ENCODE measurements around the gene EIF2S1. TPM values are rescaled to one million over a fixed set of nuclear protein-coding genes. Genes with fewer than 3 reads are reported as not detected.

Gene EIF2S1
- total RNA-seq, 1 experiment from 2014 or later, result 165 TPM

- no CpG with 5 or more reads among the region's 2 CpGs for WGBS (ENCODE audit: extremely low coverage, insufficient read length, low lambda C conversion rate)
- H3K27ac Mint-ChIP-seq, result no peak overlapping the region
- H3K27me3 Mint-ChIP-seq (ENCODE audit: low read depth), result peaks cover 2% of the 10 kb centered on the region
Observed at GRCh38 chr14:67396381-67396970, 36.3 kb downstream of the EIF2S1 start.

More at GRCh38 chr14:67396381-67396970, 36.3 kb downstream of the EIF2S1 start:
- no peak overlapping the region for H3K14ac ChIP-seq (ENCODE audit: insufficient read depth, low read length)
- H3K23me2 ChIP-seq (ENCODE audit: insufficient read length, low read depth, low read length, poor library complexity, severe bottlenecking), result no peaks in the 10 kb centered on the region
- no peak overlapping the region for H3K56ac ChIP-seq (ENCODE audit: insufficient read length, low read depth, low read length)
- no peak overlapping the region for H2BK5ac ChIP-seq (ENCODE audit: insufficient read length, low read length)
- no peaks in the 10 kb centered on the region for H3K79me2 ChIP-seq (ENCODE audit: insufficient read depth, low read length)
- H4K8ac ChIP-seq (replicated peaks; ENCODE audit: insufficient read length, low read depth, low read length), result no peak overlapping the region
- Mint-ChIP-seq H3K4me1 (peaks cover 5 to 6% of the 10 kb centered on the region in 2 experiments), H3K4me3 (no peak overlapping the region), H3K9me3 (no peaks in the 10 kb centered on the region), H3K36me3 (ENCODE audit: insufficient read depth in 1 of 3, low read depth in 3 of 3) (no peaks in the 10 kb centered on the region)
- no peak overlapping the region for H3K27ac ChIP-seq (ENCODE audit: insufficient read length, low read depth, low read length)
- no peak overlapping the region for H4K5ac ChIP-seq (ENCODE audit: insufficient read length, low read depth, low read length)
- H3K4me2 ChIP-seq (ENCODE audit: insufficient read depth, insufficient read length, low read length), result no peak overlapping the region
- H3K79me1 ChIP-seq (ENCODE audit: insufficient read depth, low read depth, low read length, poor library complexity, severe bottlenecking), result no peaks in the 10 kb centered on the region
- no peak overlapping the region for H3K4ac ChIP-seq (ENCODE audit: low read depth, low read length)
- no peaks in the 10 kb centered on the region for H3K27me3 ChIP-seq (ENCODE audit: insufficient read depth, low read length)
- H2AFZ ChIP-seq (ENCODE audit: low read length), result no peak overlapping the region
- H3K4me1 ChIP-seq (ENCODE audit: insufficient read depth, low read length), result no peaks in the 10 kb centered on the region; the same call in 1 of the 2 replicates
- H2BK20ac ChIP-seq (ENCODE audit: low read depth, low read length, poor library complexity, severe bottlenecking), result no peak overlapping the region
- H3K18ac ChIP-seq (ENCODE audit: insufficient read length, low read depth, low read length), result no peak overlapping the region
- H3K9me3 ChIP-seq (ENCODE audit: control insufficient read depth, low read depth, low read length), result no peaks in the 10 kb centered on the region
- H3T11ph ChIP-seq (ENCODE audit: low read length), result no peak overlapping the region
- no peak overlapping the region for H4K91ac ChIP-seq (ENCODE audit: insufficient read length, low read depth, low read length)
- no peak overlapping the region for H2BK120ac ChIP-seq (ENCODE audit: low read depth, low read length, poor library complexity, severe bottlenecking)
- no peak for DNase-seq
- no peaks in the 10 kb centered on the region for H4K20me1 ChIP-seq (ENCODE audit: control insufficient read depth, insufficient read depth, insufficient read length)
- H3K9ac ChIP-seq (ENCODE audit: extremely low read depth, insufficient read length, low read length), result no peak overlapping the region
- H2BK15ac ChIP-seq (ENCODE audit: low read depth, low read length), result no peak overlapping the region
- TF ChIP-seq CTCF (conservative IDR thresholded peaks at IDR 0.05), result no peak
- H2AK5ac ChIP-seq (ENCODE audit: insufficient read length, low read length), result no peak overlapping the region
- no peak overlapping the region for H3K23ac ChIP-seq (ENCODE audit: insufficient read length, low read depth, low read length)
- H2BK12ac ChIP-seq (ENCODE audit: insufficient read length, low read depth, low read length), result no peak overlapping the region
